Fibroblast of skin of back (primary cell): ENCODE results near the gene NID1.
"Not testable (repeated sequence)": the region's sequence is repeated elsewhere in the genome, so short reads cannot be mapped to it uniquely, and the experiment has no call there.

ENCODE experiments used
- DNase-seq: peaks from one replicate; pipeline ENCODE4 v3.0.0-alpha.2; 2013

Gene NID1

GRCh38 chr1:236023926-236024565 is 40.8 kb downstream of the NID1 start:
- DNase-seq: no peak

- DNase-seq: peak; percentile 19
Measured at GRCh38 chr1:236021424-236022135, 43.3 kb downstream of the NID1 start.

- peak; percentile 41 for DNase-seq
Measured at GRCh38 chr1:236020359-236021219, 44.3 kb downstream of the NID1 start.

GRCh38 chr1:236018885-236019453 is 45.9 kb downstream of the NID1 start:
- DNase-seq: no peak

GRCh38 chr1:236016782-236017400 is 48.0 kb downstream of the NID1 start:
- no peak for DNase-seq

GRCh38 chr1:236016083-236016482 is 48.8 kb downstream of the NID1 start:
- DNase-seq: peak; percentile 29

GRCh38 chr1:236015539-236015938 is 49.4 kb downstream of the NID1 start:
- no peak for DNase-seq

- DNase-seq: no peak
Measured at GRCh38 chr1:236013330-236013729, 51.6 kb downstream of the NID1 start.

- no peak for DNase-seq
Measured at GRCh38 chr1:236011641-236012040, 53.2 kb downstream of the NID1 start.

- no peak for DNase-seq
Measured at GRCh38 chr1:236010443-236010842, 54.4 kb downstream of the NID1 start.

GRCh38 chr1:236009857-236010256 is 55.0 kb downstream of the NID1 start:
- peak; percentile 72 for DNase-seq

- DNase-seq: no peak
Measured at GRCh38 chr1:236009191-236009590, 55.7 kb downstream of the NID1 start.

- no peak for DNase-seq
Measured at GRCh38 chr1:236007781-236008180, 57.1 kb downstream of the NID1 start.

GRCh38 chr1:236003058-236003457 is 61.8 kb downstream of the NID1 start:
- DNase-seq: not testable (repeated sequence)

GRCh38 chr1:236002572-236002971 is 62.3 kb downstream of the NID1 start:
- DNase-seq: no peak

- DNase-seq: no peak
Measured at GRCh38 chr1:236002025-236002390, 62.9 kb downstream of the NID1 start.

GRCh38 chr1:236000781-236001180 is 64.1 kb downstream of the NID1 start:
- no peak for DNase-seq

GRCh38 chr1:235999259-235999925 is 65.5 kb downstream of the NID1 start:
- DNase-seq: peak; percentile 94

GRCh38 chr1:235998812-235999211 is 66.1 kb downstream of the NID1 start:
- DNase-seq: peak; percentile 41

GRCh38 chr1:235997931-235998330 is 67.0 kb downstream of the NID1 start:
- DNase-seq: peak; percentile 45

- no peak for DNase-seq
Measured at GRCh38 chr1:235997049-235997448, 67.8 kb downstream of the NID1 start.
